Activated gamma-delta T cell (primary cell): ENCODE measurements around the gene ALKBH8.
"Not testable (repeated sequence)": the region's sequence is repeated elsewhere in the genome, so short reads cannot be mapped to it uniquely, and the experiment has no call there.

ENCODE experiments used
- DNase-seq: peaks from one replicate; lab custom pipeline; 2025; lab: John Stamatoyannopoulos, UW
- total RNA-seq, 2 donors: gene quantifications; one replicate each; lab custom pipeline; 2026; lab: John Stamatoyannopoulos, UW

The ALKBH8 gene, protein sequence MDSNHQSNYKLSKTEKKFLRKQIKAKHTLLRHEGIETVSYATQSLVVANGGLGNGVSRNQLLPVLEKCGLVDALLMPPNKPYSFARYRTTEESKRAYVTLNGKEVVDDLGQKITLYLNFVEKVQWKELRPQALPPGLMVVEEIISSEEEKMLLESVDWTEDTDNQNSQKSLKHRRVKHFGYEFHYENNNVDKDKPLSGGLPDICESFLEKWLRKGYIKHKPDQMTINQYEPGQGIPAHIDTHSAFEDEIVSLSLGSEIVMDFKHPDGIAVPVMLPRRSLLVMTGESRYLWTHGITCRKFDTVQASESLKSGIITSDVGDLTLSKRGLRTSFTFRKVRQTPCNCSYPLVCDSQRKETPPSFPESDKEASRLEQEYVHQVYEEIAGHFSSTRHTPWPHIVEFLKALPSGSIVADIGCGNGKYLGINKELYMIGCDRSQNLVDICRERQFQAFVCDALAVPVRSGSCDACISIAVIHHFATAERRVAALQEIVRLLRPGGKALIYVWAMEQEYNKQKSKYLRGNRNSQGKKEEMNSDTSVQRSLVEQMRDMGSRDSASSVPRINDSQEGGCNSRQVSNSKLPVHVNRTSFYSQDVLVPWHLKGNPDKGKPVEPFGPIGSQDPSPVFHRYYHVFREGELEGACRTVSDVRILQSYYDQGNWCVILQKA
- total RNA-seq = 33.9 to 40.4 reads per million in 2 donors

DNA sequence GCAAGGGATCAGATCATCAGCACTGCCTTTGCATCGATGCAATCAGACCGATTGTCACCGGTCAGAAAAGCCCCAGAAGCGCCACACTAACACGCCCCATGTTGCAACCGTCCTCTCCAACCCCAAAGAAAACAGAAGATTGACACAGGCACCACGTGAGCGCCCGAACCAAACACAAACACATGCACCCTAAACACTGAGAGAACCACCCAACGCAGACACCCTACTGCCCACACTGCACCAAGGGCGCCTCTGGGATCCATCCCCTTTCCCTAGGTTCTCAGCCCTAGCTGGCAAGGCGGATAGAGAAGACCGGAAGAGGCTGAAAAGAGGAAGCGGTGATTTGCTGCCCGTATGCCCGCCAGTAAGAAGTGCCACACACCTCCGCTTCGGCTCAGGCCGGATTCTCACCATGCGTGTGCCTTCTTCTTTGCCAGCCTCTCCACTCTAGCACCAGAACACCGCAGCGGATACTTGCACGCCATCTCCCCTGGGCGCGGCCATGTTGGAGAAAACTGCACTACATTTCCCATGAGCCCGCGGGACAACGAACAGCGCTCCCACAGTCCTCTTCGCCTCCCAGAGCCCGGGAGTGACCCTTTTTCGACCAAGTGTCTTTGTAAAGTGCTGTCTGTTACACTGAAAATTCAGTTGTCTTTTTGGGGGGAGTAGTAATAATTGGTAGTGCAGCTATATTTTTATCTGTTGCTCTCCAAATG, at the start of gene ALKBH8:
ALKBH8 (minus strand) TSS at position 517 of the 719 bp plus-strand sequence. CDS start 4,842 bp downstream, outside the sequence.
- DNase-seq = peak; percentile 27

DNA sequence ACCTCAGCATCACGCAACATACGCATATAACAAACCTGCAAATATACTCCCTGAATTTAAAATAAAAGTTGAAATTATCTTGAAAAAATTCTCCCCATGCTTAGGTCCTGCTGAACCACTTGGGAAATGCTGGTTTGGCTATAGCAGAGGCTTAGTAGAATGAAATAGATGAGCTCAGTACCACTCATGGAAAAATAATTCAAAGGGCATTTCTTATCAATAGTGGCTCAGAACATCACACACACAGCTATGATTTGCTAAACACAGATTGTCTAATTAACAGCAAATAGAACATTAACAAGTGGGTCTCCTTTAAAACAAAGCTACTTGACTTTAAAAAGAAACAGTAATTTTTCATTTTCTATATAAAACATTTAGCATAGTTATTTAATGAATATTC, 46.9 kb upstream of the ALKBH8 start:
- no peak for DNase-seq

DNA sequence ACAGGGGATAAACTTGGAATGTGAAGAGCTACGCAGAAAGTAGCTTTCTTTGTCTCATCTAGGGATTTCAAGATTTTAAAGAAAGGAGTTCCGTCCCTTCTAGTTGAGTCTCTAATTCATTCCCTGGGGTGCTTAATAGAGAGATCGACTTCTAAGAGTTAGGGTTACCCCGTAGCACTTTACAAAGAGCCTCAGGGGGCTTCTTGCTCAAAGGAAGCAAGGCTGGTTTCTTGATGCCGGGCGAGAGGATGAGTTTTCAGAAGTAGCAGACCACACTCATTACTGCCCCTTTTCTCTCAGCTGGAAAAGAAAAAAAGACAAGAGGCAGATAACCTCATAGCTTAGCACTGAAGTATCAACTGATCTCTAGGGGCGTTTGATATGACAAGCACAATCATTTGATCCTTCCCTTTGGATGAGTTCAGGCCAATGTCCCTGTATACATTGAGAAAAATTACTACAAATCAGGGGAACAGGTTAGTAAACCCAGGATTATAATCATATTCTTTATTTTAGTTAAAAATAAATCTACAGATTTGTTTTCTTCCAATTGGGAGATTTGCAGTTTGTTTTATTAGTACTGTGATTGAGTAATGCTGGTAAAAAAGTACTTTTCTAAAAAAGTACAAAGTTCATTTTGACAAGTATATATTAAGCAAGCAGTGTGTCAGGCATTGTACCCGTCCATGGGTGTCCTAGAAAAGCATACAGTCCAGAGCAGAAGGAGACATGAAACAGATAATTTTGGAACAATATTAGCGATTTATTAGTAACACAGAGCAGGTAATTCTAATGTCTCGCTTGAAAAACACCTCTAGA, 44.1 kb upstream of the ALKBH8 start:
- DNase-seq = no peak

DNA sequence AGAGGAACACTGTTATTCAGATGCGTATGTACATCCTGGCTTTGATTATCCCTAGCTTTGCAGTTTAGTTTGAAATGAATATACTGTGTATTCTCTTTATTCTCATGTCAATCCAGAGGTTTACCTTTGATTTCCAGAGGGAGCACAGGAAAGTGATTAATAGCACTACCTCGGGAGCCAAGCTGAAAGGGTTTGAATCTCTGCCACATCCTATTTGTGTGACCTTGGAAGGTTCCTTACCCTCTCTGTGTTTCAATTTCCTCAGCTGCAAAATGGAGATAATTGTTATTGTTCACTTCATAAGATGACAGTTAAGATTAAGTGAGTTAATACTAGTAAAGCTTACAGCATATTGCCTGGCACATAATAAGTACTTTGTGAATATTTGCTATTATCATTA, 43.3 kb upstream of the ALKBH8 start:
- DNase-seq = no peak

DNA sequence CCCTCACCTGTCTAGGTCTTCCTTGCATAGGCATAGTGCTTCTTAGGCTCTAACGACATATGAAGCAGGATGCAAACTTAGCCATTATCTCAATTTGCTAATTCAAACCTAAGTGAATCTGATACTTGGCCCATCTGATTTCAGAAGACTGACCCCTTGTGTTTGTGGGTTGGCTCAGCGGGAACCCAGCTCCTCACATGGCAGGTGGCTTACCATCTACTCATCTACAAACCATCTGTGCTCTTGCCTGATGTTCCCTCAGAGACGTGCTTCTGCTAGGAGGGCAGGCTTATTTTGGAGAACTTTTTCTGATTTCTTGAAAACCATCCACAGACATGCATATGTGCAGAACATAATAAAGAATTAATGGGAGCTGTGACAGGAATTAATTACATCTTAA, 40.6 kb upstream of the ALKBH8 start:
- DNase-seq = no peak

DNA sequence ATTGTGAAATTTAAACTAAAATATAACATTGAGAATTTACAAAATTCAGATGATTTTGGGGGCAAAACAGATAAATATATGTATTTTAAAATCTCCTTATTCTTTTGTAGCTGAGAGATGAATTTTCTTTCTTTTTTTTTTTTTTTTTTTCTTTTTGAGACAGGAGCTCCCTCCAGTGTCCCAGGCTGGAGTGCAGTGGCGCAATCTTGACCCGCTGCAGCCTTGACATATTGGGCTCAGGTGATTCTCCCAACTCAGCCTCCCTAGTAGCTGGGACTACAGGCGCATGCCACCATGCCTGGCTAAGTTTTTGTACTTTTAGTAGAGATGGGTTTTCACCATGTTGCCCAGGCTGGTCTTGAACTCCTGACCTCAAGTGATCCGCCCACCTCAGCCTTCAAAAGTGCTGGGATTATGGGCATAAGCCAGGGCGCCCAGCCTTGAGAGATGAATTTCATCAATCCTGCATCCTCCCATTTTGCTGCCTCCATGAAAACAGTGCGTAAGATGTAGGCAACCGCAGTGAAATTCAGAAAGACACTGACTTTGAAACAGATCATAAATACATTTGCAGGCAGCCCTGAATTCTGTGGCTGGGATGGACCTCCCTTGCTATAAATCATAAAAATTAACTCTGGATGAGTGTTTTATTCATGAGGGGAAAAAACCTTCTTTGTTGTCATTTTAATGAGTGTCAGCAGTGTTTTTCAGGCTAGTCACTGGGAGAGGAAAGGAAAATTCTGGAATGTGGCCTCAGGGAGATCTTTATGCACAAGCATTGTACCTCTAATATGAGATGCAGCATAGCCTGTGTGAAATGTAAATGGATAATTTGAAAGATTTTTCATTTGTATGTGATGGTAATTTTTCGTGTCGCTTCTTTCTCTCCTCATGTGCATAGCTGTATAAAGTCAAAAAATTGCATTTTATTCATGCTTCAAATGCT, 39.8 kb upstream of the ALKBH8 start:
- DNase-seq = no peak

DNA sequence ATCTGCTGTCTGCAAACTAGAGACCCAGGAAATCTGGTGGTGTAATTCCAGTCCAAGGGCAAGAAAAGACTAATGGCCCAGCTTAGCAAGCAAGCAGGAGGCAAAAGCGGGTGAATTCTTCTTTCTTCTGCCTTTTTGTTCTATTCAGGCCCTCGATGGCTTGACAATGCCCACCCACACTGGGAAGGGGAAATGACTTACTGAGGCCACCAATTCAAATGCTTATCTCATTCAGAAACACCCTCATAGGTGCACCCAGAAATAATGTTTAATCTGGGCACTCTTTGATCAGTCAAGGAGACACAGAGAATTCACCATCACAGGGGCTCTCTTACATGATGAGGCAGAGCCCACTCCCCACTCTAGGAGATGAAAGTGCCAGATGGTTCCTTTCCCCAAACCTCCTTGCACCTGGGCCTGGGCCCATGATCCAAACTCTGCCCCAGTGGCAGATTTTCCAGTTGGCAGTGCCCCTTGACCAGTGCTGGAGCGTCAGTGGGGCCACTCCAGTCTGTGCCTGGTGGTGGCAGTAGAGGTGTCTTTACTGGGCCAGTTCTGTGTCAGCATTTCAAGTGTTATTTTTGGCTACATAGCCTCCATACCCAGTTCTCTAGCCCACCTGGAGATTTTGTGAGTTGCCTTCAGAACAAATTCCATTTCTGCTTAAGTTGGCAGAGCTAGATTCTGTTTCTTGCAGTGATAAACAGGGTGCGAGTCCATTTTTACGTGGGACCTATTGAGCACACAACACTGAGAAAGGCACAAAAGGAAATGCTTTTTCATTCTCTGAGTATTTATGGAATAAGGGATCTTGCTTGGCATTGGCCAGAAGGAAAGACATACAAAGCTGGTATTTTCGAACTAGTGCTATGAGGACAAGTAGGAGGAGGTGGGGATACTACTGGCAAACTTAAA, 32.9 kb upstream of the ALKBH8 start:
- no peak for DNase-seq

DNA sequence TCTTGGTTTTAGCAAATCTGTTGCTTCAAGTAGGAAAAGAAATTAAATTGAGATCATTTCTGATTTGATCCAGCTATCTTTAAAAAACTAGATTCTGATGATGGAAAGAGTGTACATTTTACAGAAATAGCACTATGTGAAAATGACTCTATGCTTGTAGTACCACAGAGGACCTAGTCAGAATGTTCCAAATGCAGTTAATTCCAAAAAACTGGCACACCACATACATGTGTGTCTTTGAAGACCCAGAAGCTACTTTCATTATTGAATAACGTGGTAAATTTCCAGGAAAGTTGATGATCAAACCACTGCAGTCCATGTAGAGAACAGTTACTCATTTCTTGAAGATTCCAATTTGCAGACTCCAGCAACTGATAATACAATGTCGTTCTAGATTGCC, 29.2 kb upstream of the ALKBH8 start:
- no peak for DNase-seq

DNA sequence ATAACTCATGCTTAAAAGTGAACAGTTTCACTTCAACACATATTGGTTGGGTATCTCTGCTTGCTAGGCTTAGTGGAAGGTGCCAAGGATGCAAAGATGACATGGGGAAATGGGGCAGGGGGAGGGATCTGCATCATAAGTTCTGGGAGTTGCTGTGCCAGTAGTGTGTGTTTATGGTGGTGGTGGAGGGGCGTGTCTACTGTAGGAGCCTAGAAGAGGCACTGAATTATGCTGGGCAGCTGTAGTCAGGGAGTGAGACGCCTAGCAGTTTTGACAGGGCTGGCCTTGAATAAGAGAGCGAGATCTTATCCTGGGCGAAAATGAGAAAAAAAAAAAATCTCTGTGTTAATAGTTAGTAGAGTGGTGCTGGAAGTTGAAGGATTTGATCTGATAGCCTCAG, 28.4 kb upstream of the ALKBH8 start:
- DNase-seq = no peak

DNA sequence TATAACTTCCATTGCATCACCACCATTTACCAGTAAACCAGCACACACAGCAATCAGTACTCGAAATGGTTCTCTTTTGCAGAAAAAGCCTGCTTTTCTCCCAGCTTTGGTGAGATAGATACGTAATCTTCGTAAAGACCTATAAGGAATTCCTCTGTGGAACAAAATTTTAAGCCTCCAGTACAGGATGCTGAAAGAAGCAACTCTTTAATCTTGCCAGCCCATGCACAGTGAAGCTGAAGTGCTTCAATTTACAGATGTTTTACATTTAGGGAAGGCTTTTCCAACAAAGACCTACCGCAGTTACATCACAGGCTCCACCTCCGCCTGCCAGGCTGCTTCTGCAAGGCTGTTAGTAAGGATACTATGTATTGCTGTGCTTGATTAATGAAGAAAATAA, 27.3 kb upstream of the ALKBH8 start:
- DNase-seq = no peak

DNA sequence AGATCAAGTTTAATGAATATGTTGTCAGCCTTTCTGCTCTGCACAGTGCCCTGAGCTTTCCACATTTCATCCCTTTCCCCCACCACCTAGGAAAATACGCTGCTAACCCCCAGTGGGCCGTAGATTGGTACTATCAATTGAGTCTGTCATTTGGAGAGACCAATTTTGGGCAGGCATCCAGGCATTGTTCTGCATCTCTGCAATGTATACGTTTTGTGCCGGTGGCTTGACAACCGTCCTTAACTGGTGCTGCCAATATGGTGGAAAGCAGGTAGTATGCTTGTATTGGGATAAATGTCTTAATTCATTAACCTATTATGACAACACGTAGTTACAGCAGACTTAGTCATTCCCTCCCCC, 26.7 kb upstream of the ALKBH8 start:
- no peak for DNase-seq

DNA sequence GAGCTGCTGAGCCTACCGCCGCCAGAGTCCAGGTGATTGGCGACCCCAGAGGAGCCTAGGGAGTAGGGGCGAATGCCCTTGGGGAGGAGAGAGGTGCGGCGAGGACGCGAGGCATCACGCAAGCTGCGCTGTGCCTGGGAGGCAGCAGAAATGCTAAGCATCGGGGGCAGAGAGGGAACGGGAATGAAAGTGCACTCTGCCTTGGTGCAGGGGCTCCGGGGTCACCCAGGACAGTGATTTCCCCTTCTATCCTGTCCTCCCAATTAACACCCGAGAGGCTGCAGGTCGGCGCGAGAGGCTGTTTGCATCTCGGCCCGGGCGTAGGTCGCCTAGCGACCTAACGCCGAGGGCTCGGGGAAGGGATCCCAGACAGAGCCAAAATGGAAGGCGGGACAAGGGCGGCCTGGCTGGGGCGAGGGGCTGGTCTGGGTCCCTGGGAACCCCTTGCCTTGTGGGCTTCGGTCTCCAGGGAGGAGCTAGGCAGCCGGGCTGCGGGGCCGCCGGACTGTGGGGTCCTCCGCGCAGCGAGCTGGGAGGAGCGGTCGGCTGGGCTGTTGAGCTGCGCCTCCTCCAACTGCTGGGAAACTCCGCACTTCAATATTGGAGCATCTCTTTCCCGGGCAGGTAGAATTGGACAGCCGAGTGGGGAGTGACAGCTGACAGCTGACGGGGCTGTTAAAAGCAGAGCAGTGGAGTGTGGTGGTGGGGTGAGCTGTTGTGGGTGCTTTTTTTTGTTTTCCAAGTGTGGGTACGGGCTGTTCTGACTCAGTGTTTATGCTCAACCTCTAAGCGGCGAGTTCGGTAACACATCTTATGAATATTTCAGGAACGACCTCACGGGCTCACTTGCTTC, 26.1 kb upstream of the ALKBH8 start:
- no peak for DNase-seq

DNA sequence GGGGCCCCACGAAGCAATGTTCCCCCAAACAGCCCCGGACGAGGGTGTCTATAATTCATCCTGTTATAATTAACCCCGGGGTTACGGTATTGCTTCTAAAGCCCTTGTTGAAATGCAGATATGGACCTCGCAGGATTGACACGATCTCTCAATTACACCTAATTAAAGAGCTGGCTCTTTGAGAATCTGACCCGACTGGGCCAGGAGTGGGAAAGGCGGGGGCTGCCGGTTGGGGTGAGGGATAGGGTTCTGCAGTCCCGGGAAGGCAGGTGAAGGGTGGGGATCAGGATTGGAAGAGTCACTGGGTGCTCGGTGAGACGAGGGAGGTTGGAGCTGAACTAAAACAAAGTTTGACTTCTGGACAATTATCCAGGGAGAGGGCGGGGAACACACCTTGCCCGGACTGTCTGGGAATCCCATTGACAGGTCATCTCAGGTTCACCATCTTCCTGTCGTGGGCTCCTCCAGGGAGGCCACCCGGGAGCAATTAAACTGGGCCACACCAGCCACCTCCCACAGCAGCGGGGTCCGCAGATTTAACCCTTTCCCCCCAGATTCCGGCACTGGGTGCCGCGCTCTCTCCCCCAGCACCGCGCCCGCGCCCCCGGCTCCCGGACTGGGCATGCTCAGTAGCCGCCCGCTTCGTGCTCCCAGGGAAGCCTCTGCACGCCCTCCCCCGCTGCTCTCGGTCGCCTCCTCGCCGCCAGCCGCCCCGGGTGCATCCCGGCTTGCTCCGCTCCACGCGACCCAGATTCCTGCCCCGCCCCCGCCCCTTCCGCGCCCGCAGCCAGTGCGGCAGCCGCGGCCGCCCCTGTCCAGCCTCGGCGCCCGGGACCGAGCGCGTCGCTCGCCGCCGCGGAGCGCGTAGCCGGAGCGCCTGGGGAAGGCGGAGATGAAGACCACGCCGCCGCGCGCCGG, 25.2 kb upstream of the ALKBH8 start, which contains the start of gene ELMOD1:
ELMOD1 (plus strand) TSS at position 688 of the 918 bp plus-strand sequence. CDS start 27,043 bp downstream, outside the sequence.
- DNase-seq = peak; percentile 18

DNA sequence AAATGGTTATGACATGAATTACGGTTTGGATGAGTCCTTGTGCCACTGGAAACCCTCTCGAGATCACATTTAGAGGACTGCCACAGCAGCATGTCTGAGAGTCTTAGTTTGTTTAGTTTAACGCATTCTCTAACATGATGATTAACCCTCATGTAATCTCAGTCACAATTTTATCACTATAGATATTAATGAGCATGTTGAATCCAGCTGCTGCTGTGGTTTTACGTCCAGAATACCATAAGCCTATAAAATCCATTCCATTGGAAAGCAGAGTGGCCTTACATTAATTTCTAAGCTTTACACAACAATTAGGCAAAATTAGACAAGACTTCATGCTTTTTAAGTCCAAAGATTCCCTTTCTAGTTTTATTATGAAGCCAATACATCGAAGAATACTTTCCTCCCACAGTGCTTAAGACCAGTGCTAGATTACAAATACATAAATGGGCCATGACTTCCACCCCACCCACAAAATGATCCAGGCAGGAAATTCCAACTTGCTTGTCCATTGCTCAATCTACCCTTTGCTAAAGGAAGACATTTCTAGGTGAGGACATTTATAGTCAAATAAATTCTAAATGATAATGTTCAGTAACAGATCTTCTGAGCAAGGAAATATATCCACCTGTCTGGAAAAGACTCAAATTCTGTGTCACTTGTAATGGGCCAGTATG, 21.9 kb upstream of the ALKBH8 start:
- no peak for DNase-seq

DNA sequence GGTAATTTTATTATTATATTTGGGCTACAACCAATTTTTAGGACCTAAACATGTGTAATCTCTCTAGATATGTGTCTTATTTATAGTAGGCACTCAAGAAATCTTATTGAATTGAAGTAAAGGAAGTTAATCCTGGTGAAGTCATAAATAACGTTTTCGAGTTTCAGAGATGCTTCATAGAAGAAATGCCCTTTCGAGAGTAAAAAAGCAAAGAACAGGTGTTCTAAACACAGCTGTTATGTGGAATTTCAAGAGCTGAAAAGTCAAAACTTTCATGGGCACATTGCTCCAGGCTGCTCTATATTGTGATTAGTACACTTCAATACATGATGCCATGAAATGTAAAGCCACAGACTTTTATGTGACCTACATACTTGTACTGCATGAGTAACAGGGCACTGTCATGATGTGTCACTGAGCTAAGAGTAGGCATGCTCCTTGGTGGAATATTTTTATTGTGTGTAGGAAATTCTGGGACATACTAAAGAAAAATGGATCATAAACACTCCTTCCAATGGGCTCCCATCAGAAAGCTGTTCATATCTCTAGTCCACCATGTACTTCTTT, 18.2 kb upstream of the ALKBH8 start:
- DNase-seq = no peak

DNA sequence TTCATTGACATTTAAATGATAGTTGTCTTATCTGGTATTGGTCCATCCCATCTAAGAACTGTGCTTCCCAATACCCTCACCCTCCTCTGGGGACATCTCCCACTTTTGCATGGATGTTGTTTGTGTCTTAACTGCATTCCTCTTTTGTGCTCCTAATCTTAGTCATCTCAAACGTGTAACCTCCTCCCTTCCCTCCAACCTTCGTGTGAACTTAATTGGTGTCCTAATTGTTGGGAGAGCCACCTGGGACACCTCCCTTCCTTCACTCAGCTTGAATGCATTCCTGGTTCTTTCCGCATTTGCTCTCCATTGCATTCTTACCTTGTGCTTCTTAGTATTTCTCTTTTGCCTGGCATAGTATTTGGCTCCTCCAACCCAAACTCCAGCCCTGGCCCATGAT, 15.6 kb upstream of the ALKBH8 start:
- no peak for DNase-seq

DNA sequence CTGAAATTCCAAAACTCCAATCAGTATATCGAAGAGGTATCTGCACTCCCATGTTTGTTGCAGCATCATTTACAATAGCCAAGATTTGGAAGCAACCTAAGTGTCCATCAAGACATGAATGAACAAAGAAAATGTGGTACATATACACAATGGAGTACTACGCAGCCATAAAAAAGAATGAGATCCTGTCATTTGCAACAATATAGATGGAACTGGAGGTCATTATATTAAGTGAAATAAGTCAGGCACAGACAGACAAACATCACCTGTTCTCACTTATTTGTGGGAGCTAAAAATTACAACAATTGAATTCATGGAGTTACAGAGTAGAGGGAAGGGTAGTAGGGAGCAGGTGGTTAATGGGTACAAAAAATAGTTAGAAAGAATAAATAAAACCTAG, 13.6 kb upstream of the ALKBH8 start:
- not testable (repeated sequence) for DNase-seq
